SU-DHL-6 (cell line): Measurements from ENCODE around the gene FBRSL1.

Experiments used
- H2AFZ ChIP-seq: fragments of 200-600 bp; sonication (generic); 2 replicates; pipeline ENCODE4 v1.6.1; 2014; ENCODE audit warnings: low read depth, mild to moderate bottlenecking, moderate library complexity, mixed read lengths, antibody characterized with exemption, low read length; ENCODE audit not compliant: severe bottlenecking
- H3F3A ChIP-seq: fragments of 200-600 bp; shearing (Covaris generic); 2 replicates; pipeline ENCODE4 v1.6.0; 2016; ENCODE audit warnings: antibody characterized with exemption, mild to moderate bottlenecking; ENCODE audit not compliant: insufficient read depth
- H3K27ac ChIP-seq: fragments of 200-600 bp; sonication (generic); 2 replicates; pipeline ENCODE4 v1.5.1; 2016; ENCODE audit warnings: low read depth, mild to moderate bottlenecking, low read length, moderate library complexity, mixed read lengths
- H3K27me3 ChIP-seq: fragments of 200-600 bp; sonication (generic), shearing (Covaris generic); 2 replicates; pipeline ENCODE4 v1.6.0; 2014; ENCODE audit warnings: mild to moderate bottlenecking, low read length
- H3K36me3 ChIP-seq: fragments of 200-600 bp; sonication (generic); 2 replicates; pipeline ENCODE4 v1.6.1; 2014; ENCODE audit warnings: mild to moderate bottlenecking, low read length, mixed read lengths
- H3K4me2 ChIP-seq: fragments of 300-600, 200-600 bp; shearing (Covaris generic), sonication (generic); 2 replicates; pipeline ENCODE4 v1.6.0; 2014; ENCODE audit warnings: low read length, low read depth, mild to moderate bottlenecking; ENCODE audit not compliant: poor library complexity, severe bottlenecking
- H3K4me3 ChIP-seq: fragments of 200-600 bp; sonication (generic); 2 replicates; pipeline ENCODE4 v1.5.1; 2014; ENCODE audit warnings: antibody characterized with exemption, low read length, mild to moderate bottlenecking, mixed read lengths; ENCODE audit not compliant: insufficient read depth, poor library complexity, severe bottlenecking
- H3K79me2 ChIP-seq: fragments of 200-600 bp; sonication (generic); 2 replicates; pipeline ENCODE4 v1.6.1; 2014; ENCODE audit warnings: mild to moderate bottlenecking, low read length, moderate library complexity; ENCODE audit not compliant: insufficient read depth
- H3K9ac ChIP-seq: fragments of 200-600 bp; sonication (generic); 2 replicates; pipeline ENCODE4 v1.7.0; 2014; ENCODE audit warnings: mild to moderate bottlenecking, low read length
- H3K9me2 ChIP-seq: fragments of 200-600 bp; sonication (generic); replicated peaks from 2 replicates; pipeline ENCODE4 v1.6.1; 2014; ENCODE audit warnings: low read length; ENCODE audit not compliant: insufficient read depth
- H3K9me3 ChIP-seq: fragments of 200-600 bp; sonication (generic); 2 replicates; pipeline ENCODE4 v1.6.1; 2014; ENCODE audit warnings: low read length, mixed read lengths; ENCODE audit not compliant: insufficient read depth
- H4K20me1 ChIP-seq: fragments of 200-600 bp; sonication (generic); 2 replicates; pipeline ENCODE4 v1.6.1; 2014; ENCODE audit warnings: low read depth, mild to moderate bottlenecking, antibody characterized with exemption, low read length, moderate library complexity, mixed read lengths
- EZH2phosphoT487 ChIP-seq: fragments of 200-600 bp; sonication (generic), shearing (Covaris generic); conservative IDR thresholded peaks from 2 replicates; pipeline ENCODE4 v1.6.1; 2018; ENCODE audit warnings: mild to moderate bottlenecking, antibody characterized with exemption, low read length, moderate library complexity, mixed read lengths
- TF ChIP-seq, protein P1 (sequence below): fragments of 200-600 bp; sonication (generic); IDR thresholded peaks from one replicate; pipeline ENCODE4 v1.5.1; 2017; ENCODE audit warnings: antibody characterized with exemption, mild to moderate bottlenecking, low read length, moderate library complexity; ENCODE audit not compliant: insufficient read depth, poor library complexity, severe bottlenecking

Gene FBRSL1

DNA sequence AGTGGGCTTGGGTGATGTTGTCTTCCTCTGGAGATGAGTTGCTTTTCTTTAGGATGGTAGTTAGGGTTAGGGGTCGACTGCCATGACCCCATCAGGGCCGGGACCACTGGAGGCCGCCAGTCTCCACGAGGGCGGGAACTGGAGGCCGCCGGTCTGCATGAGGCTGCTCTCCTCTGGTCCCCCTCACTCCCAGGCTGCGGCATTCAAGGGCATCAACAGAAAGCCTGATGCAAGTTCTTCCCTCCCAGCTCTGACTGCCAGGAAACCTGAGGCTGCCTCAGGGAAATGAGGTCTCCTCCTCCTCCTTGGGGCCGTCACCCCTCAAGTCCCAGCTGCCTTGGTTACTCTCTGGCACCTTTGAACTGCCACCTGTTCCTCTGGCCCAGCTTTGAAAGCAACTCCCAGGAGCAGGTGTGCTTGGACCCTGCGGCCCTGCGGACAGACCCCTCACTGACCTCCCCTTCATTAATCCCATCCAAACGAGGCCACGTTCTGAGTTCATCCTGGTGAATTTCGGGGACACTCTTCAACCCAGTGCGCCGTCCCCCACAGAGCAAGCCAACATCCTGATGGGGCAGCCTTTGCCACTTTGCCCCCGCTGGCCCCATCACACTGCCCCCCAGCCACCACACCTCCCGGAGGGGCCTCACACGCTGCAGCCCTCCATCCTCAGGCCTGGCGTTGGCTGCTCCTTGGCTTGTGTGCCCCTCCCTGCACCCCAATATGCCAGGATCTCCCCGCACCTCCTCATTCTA lies 37.2 kb upstream of the FBRSL1 start:
- TF ChIP-seq, protein P1, sequence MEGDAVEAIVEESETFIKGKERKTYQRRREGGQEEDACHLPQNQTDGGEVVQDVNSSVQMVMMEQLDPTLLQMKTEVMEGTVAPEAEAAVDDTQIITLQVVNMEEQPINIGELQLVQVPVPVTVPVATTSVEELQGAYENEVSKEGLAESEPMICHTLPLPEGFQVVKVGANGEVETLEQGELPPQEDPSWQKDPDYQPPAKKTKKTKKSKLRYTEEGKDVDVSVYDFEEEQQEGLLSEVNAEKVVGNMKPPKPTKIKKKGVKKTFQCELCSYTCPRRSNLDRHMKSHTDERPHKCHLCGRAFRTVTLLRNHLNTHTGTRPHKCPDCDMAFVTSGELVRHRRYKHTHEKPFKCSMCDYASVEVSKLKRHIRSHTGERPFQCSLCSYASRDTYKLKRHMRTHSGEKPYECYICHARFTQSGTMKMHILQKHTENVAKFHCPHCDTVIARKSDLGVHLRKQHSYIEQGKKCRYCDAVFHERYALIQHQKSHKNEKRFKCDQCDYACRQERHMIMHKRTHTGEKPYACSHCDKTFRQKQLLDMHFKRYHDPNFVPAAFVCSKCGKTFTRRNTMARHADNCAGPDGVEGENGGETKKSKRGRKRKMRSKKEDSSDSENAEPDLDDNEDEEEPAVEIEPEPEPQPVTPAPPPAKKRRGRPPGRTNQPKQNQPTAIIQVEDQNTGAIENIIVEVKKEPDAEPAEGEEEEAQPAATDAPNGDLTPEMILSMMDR, result no peak
- no peak for TF ChIP-seq EZH2phosphoT487
- Histone ChIP-seq H3K27ac (no peak overlapping the region), H3K4me3 (no peak overlapping the region), H3K79me2 (no peaks in the 10 kb centered on the region), H4K20me1 (no peaks in the 10 kb centered on the region), H3K4me2 (no peak overlapping the region), H3F3A (no peaks in the 10 kb centered on the region), H3K9me3 (no peaks in the 10 kb centered on the region), H3K9ac (no peak overlapping the region), H2AFZ (no peak overlapping the region), H3K36me3 (no peaks in the 10 kb centered on the region), H3K27me3 (no peaks in the 10 kb centered on the region), H3K9me2 (no peaks in the 10 kb centered on the region)

DNA sequence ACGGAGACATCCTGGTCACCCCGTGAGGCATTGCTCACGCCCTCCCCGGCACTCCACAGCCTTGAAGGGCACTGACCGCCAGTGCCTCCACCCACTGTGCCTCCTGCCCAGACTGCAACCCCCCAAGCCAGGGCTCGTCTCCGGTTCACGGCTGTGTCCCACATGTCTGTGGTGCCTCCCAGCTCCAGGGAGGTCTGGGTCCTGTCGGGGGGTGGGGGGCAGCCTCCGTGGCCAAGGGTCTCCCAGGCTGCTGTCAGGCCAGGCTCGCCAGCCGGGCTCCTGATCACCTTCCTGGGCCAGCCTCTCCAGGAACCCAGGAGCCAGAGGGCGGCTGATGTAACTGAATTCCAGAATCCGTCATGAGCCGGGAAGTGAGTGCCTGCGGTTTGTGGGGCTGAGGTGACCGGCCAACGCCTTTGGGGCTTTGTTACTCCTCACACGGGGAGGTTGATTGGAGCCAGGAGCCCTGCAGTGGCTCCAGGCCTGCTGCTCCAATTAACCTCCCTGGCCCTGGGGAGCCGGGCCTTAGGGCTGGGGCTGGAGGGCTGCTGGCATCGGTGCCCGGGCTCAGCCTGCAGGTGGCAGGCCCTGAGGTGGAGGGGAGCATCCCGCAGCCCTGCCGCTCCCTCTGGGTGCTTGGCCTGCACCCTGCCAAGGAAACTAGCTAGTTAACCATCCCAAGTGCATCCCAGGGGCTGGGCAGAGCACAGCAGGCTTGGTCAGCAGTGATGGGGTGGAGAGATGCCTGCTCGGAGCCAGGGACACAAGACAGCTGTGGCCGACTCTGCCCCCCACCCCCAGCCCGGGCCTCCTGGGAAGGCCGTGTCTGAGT lies 36.4 kb upstream of the FBRSL1 start:
- no peaks in the 10 kb centered on the region for H3F3A ChIP-seq
- TF ChIP-seq, protein P1, result no peak
- no peak for TF ChIP-seq EZH2phosphoT487
- H4K20me1 ChIP-seq, result no peaks in the 10 kb centered on the region
- H3K9ac ChIP-seq, result no peak overlapping the region
- H3K9me3 ChIP-seq, result no peaks in the 10 kb centered on the region
- no peaks in the 10 kb centered on the region for H3K9me2 ChIP-seq
- no peak overlapping the region for H3K27ac ChIP-seq
- no peaks in the 10 kb centered on the region for H3K27me3 ChIP-seq
- H3K36me3 ChIP-seq, result no peaks in the 10 kb centered on the region
- H2AFZ ChIP-seq, result no peak overlapping the region
- H3K4me3 ChIP-seq, result no peak overlapping the region
- H3K79me2 ChIP-seq, result no peaks in the 10 kb centered on the region
- H3K4me2 ChIP-seq, result no peak overlapping the region

DNA sequence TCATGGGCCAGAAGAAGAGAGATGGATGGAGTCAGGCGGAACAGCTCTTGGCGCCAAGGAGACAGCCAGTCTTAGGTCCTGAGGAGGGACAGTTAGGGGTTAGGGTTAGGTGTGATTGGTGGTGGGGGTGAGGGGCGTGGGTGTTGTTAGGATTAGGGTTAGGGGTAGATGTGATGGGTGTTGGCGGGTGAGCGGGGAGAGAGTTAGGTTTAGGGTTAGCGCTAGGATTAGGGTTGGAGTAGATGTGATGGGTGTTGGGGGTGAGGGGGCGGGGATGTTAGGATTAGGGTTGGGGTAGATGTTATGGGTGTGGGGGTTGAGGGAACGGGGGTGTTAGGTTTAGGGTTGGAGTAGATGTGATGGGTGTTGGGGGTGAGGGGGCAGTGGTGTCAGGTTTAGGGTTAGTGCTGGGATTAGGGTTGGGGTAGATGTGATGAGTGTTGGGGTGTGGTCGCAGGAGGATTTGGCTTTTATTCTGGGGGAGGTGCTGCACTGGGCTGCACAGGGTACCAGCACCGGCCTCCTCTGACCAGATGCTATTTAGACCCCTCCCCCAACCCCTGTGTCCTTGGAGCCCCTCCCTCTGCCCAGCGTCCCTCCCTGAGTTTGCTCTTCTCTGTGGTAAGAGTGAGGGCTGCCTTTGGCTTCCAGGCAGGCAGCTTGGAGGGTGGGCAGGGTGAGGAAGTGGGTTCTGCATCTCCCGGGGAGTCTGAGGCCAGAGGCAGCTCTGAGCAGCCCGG lies 35.6 kb upstream of the FBRSL1 start:
- Histone ChIP-seq H4K20me1 (no peaks in the 10 kb centered on the region), H3K27me3 (no peaks in the 10 kb centered on the region)

More for the DNA sequence above, 35.6 kb upstream of the FBRSL1 start:
- no peak overlapping the region for H3K4me3 ChIP-seq
- H3K36me3 ChIP-seq, result no peaks in the 10 kb centered on the region
- H3K4me2 ChIP-seq, result no peak overlapping the region
- H3K9me2 ChIP-seq, result no peaks in the 10 kb centered on the region
- H3K79me2 ChIP-seq, result no peaks in the 10 kb centered on the region
- no peak overlapping the region for H2AFZ ChIP-seq
- no peaks in the 10 kb centered on the region for H3F3A ChIP-seq
- TF ChIP-seq EZH2phosphoT487, result no peak
- TF ChIP-seq, protein P1, result no peak
- H3K9ac ChIP-seq, result no peak overlapping the region
- no peaks in the 10 kb centered on the region for H3K9me3 ChIP-seq
- no peak overlapping the region for H3K27ac ChIP-seq
